ENCODE data around the gene MDM2.

The MDM2 gene

GRCh38 chr12:68781728-68782127 is 26.2 kb upstream of the MDM2 start:
- in situ Hi-C loops (cut with MboI; ENCODE audit: low pct_unique_long_range_greater_than_20kb, low sequenced_read_pairs, unreplicated experiment), result no loop called here
- no peak for DNase-seq (ENCODE audit: low spot score)
- TF ChIP-seq CTCF (IDR thresholded peaks at IDR 0.05; ENCODE audit: extremely low read depth, insufficient read depth, missing control alignments), result no peak

GRCh38 chr12:68784015-68784414 is 24.0 kb upstream of the MDM2 start:
- in situ Hi-C loops (cut with MboI; ENCODE audit: low pct_unique_long_range_greater_than_20kb, low sequenced_read_pairs, unreplicated experiment), result no loop called here
- TF ChIP-seq CTCF (IDR thresholded peaks at IDR 0.05; ENCODE audit: extremely low read depth, insufficient read depth, missing control alignments), result no peak
- DNase-seq (ENCODE audit: low spot score), result no peak

GRCh38 chr12:68785358-68785757 is 22.6 kb upstream of the MDM2 start:
- no peak for DNase-seq (ENCODE audit: low spot score)
- in situ Hi-C loops (cut with MboI; ENCODE audit: low pct_unique_long_range_greater_than_20kb, low sequenced_read_pairs, unreplicated experiment), result no loop called here
- TF ChIP-seq CTCF (IDR thresholded peaks at IDR 0.05; ENCODE audit: extremely low read depth, insufficient read depth, missing control alignments), result no peak

GRCh38 chr12:68785823-68786222 is 22.2 kb upstream of the MDM2 start:
- TF ChIP-seq CTCF (IDR thresholded peaks at IDR 0.05; ENCODE audit: extremely low read depth, insufficient read depth, missing control alignments), result no peak
- in situ Hi-C loops (cut with MboI; ENCODE audit: low pct_unique_long_range_greater_than_20kb, low sequenced_read_pairs, unreplicated experiment), result no loop called here

GRCh38 chr12:68786929-68787328 is 21.0 kb upstream of the MDM2 start:
- DNase-seq (ENCODE audit: low spot score), result no peak
- in situ Hi-C loops (cut with MboI; ENCODE audit: low pct_unique_long_range_greater_than_20kb, low sequenced_read_pairs, unreplicated experiment), result no loop called here
- TF ChIP-seq CTCF (IDR thresholded peaks at IDR 0.05; ENCODE audit: extremely low read depth, insufficient read depth, missing control alignments), result peak; percentile 16

More at GRCh38 chr12:68785823-68786222, 22.2 kb upstream of the MDM2 start:
- DNase-seq (ENCODE audit: low spot score), result no peak

GRCh38 chr12:68788554-68789143 is 19.3 kb upstream of the MDM2 start:
- TF ChIP-seq CTCF (IDR thresholded peaks at IDR 0.05; ENCODE audit: extremely low read depth, insufficient read depth, missing control alignments), result no peak
- DNase-seq (ENCODE audit: low spot score), result no peak
- in situ Hi-C loops (cut with MboI; ENCODE audit: low pct_unique_long_range_greater_than_20kb, low sequenced_read_pairs, unreplicated experiment), result no loop called here

Data from GM13977 (cell line).